Stimulated activated naive CD8-positive, alpha-beta T cell treated with anti-CD3 and anti-CD28 coated beads, Interleukin-15, Interleukin-2, amounts not matched to agents 100 U/mL and 50 U/mL, for 24 hours (primary cell): ENCODE measurements around the gene GATC.
"Not testable (repeated sequence)": the region's sequence is repeated elsewhere in the genome, so short reads cannot be mapped to it uniquely, and the experiment has no call there.

Source experiments
- ATAC-seq: fragments of 150-1000 bp; cut with Tn5 transposase; one replicate; pipeline ENCODE4 v1.10.0; 2021
- DNase-seq: peaks from one replicate; pipeline ENCODE4 v3.0.0; 2021

Gene GATC

DNA sequence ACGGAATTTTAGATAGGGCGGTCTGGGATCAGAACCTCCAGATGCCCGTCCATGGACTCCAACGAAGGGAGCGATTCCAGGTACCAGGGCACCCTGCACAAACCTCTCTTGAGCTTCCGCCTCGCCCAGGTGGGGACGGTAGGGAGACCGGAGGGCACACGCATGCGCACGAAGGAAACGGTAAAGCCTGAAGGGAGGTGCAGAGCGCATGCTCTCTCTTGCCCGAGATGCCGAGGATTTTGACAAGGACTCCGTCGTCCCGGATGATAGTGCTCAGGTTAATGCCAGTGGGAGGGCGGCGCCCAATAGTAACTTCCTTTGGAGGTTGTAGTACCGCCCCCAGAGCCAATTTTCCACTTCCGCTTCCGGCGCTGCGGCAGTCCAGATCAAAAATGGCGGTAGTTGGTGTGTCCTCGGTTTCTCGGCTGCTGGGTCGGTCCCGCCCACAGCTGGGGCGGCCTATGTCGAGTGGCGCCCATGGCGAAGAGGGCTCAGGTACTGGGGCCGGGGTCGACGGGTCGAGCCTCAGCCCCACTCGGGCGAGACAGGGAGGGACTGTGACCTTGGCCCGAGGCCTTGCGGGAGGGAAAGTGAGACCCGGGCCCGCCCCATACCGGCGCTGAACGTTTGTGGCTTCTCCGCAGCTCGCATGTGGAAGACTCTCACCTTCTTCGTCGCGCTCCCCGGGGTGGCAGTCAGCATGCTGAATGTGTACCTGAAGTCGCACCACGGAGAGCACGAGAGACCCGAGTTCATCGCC lies 8.3 kb upstream of the GATC start, which contains the start of gene COX6A1:
COX6A1 (plus strand) TSS at position 379 of the 760 bp plus-strand sequence; CDS start at position 393, 14 bp downstream.
- DNase-seq = peak; percentile 97

DNA sequence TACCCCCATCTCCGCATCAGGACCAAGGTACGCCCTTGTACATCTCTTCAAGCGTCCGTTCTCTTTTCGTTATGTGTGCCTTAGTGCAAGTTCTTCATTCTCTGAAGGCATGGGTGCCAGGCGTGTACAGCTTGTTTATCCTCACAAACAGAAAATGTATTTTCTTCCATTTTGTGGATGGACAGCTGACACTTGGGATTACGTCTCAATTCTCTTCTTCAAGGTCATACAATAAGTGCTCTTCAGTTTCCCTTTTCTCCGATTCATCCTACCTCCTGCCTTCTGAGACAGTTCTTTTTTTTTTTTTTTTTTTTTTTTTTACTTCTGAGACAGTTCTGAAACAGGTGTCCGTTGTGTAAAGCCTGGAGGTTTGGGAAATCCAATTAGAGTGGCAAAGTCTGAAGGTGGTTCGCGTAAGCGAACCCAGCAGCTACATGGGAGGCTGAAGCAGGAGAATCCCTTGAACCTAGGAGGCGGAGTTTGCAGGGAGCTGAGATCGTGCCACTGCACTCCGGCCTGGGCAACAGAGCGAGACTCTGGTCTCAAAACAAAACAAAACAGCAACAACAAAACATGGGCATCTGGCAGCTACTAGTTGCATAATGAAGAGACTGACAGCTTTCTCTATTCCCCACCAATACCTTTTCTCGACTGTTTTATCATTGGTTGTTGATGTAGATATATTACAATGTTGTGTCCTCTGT lies 7.6 kb upstream of the GATC start:
- ATAC-seq (no peak), DNase-seq (no peak)

More for the DNA sequence above, 8.3 kb upstream of the GATC start, which contains the start of gene COX6A1:
- ATAC-seq = peak; percentile 99

- DNase-seq (peak; percentile 81), ATAC-seq (peak; percentile 53)
These were observed 6.5 kb upstream of the GATC start for GRCh38 chr12:120439646-120440247.

GRCh38 chr12:120444676-120445075 lies 1.6 kb upstream of the GATC start:
- no peak for DNase-seq
- no peak for ATAC-seq

DNA sequence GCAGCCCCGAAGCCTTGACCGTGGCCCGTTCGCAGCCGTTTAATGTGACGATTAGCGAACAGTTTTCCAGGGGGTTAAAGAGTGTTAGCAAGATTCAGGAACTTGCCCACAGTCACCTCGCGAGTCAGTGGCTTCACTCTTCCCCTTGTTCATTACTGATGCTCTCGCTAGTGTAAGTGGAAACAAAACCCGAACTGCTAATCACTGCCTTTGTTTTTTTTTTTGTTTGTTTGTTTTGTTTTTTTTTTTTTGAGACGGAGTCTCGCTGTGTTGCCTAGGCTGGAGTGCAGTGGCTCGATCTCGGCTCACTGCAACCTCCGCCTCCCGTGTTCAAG lies 567 bp downstream of the GATC start:
- not testable (repeated sequence) for DNase-seq, ATAC-seq

- DNase-seq (no peak), ATAC-seq (no peak)
These were observed 1.7 kb downstream of the GATC start for GRCh38 chr12:120447992-120448391.

GRCh38 chr12:120452524-120452923 lies 6.3 kb downstream of the GATC start:
- ATAC-seq, DNase-seq: not testable (repeated sequence)

- DNase-seq = no peak
- no peak for ATAC-seq
These were observed 7.0 kb downstream of the GATC start for GRCh38 chr12:120453060-120453750.

- DNase-seq (no peak), ATAC-seq (peak; percentile 75)
These were observed 7.7 kb downstream of the GATC start for GRCh38 chr12:120453977-120454376.

DNA sequence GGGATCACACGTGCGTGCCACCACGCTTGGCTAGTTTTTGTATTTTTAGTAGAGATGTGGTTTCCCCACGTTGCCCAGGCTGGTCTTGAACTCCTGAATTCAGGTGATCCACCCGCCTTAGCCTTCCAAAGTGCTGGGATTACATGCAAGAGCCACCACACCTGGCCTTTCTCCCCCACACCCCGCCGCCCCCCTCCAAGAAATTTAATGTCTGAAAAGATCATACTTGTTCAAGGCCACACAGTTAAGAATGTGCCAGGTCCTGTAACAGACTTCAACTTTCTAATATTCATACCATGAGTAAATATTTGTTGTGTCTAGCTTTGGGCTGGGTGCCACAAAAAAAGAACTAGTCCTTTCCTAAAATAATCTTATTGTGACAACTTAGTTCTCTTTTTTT lies 9.1 kb downstream of the GATC start:
- ATAC-seq (no peak), DNase-seq (no peak)

GRCh38 chr12:120457133-120457532 lies 10.9 kb downstream of the GATC start:
- DNase-seq (no peak), ATAC-seq (peak; percentile 45)

DNA sequence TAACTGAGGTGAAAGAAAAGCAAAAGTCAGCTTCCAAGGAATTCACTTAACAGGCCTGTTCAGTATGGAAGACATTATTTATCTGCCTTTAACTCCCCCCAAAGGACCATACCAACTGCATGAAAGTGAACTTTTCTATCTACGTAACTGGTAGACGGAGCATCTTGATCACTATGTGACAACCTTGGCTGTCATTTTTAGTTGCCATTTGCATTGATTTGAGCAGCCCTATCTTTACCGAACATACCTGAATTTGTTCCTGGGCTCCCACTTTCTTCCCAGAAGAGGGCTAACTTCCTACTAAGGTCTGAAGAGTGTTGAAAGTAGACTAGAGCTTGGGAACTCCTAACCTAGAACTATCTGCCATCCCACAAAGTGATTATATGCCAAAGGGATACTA lies 13.9 kb downstream of the GATC start:
- ATAC-seq (no peak), DNase-seq (no peak)

- ATAC-seq (no peak), DNase-seq (no peak)
These were observed 15.9 kb downstream of the GATC start for GRCh38 chr12:120462099-120462640.

- DNase-seq (no peak), ATAC-seq (no peak)
These were observed 17.5 kb downstream of the GATC start for GRCh38 chr12:120463712-120464111.

DNA sequence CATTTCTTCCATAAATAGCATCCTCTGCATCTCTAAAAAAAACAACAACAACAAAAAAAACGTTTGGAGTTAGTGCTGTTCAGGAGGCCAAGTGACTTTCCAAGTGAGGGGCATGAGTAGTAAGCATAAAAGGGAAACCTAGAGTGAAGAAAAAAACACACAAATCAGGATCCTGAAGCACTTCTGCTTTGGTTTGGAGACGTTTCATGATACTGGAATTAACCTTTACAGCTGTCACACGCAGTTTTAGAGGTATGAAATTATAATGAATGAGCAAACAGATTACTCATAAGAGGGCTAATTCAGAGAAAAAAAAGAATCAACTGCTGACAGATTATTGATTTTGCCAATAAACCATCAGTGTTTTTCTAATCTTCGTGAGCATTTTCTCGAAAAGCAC lies 19.5 kb downstream of the GATC start:
- DNase-seq (no peak), ATAC-seq (no peak)

DNA sequence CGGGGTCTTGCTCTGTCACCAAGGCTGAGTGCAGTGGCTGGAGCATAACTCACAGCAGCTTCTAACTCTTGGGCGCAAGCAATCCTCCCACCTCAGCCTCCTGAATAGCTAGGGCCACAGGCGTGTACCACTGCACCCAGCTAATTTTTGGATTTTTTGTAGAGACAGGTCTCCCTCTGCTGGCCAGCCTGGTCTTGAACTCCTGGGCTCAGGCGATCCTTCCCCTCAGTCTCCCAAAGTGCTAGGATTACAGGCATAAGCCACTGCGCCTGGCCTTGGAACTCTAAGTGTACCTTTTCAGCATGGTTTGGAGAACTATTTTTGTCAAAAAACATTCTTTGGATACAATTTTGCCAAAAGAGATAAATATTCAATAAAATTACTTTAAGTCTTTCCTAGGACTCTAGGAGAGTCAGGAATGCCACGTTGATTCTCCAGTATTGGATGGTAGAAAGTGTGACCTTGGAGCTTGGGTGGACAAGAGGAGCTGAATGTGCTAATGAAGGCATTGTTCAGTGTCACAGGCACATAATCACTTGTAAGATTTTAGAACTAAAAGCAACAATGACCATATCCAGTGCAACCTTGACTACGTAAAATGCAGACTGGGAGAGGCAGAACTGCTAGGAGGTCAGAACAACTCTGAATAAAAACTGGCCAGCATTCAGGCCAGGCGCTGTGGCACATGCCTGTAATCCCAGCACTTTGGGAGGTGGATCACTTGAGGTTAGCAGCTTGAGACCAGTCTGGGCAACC lies 20.5 kb downstream of the GATC start:
- DNase-seq = peak; percentile 38
- no peak for ATAC-seq

DNA sequence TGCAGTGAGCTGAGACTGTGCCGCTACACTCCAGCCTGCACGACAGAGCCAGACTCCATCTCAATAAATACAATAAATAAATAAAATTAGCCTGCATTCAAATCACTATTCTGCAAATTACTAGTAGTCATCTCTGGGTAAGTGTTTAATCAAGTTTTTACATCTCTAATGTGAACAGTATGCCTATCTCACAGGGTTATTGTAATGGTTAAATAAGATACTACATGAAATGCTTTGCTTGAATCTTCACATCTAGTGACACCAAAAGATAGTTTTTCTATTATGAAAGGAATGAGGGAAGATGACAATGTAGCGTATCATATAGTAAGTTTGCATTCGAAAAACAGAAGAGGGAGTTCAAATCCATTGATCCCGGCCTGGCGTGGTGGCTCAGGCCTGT lies 21.2 kb downstream of the GATC start:
- ATAC-seq = no peak
- no peak for DNase-seq

DNA sequence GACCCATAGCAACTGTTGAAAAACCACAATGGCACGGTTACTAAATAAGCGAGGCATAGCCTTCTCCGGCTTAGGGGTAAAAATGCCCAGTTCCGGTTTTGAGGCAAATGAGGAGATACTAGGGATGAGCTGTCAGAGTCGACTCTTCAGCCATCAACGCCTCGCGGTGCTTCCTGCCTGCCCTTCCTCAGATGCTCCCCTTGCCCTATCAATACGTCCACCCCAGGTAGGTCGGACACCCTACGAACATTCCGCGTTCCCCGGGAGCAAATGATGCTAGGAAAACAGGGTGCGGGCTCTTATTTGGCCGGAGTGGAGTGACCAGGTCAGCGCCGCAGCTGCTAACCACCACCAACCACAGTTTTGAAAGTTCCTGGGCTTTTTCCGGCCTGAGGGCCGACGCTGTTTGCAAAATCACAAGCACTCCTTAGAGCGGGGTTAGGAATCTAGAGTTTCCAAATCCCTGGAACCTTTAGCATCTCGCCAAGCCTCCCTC lies 22.1 kb downstream of the GATC start:
- peak; percentile 48 for DNase-seq
- no peak for ATAC-seq

DNA sequence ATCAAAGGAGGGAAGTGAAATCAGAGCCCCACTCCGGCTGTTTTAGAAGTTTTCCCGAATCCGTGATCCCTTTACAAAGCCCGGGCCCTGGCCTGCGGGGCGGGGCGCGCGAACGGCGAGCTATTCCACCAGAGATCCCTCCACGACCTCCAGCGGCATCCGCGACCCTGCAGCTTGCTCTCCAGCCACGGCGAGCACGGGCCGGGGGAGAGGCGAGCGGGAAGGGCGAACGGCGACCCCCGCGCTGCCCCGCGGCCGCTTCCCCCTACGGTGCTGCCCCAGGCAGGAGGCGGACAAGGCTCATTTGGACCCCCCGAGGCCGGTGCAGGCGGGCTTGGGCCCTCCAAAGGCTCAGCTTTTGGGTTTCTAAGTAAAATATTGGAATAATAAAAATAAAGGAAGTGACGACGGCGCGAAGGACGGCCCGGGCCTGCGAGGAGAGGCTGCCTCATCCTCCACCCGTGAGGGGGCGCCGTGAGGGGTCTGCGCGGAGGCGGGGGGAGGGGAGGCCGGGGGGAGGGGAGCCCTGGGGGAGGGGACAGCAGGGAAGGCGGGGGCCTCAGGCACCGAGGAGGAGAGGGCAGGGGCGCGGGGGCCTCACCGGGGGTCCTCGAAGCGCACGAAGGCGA lies 22.7 kb downstream of the GATC start:
- DNase-seq (peak; percentile 68), ATAC-seq (peak; percentile 33)

- peak; percentile 99 for DNase-seq
- peak; percentile 97 for ATAC-seq
These were observed 23.4 kb downstream of the GATC start, which contains the start of gene SRSF9 for GRCh38 chr12:120469450-120470149. Gene SRSF9, minus strand, starts transcription at chr12:120469748. Its CDS starts 139 bp downstream, at chr12:120469609.
